Measurements from ENCODE around the gene BAIAP2. TPM values are rescaled to one million over a fixed set of nuclear protein-coding genes. Genes with fewer than 3 reads are reported as not detected.

Gene BAIAP2
- total and polyA plus RNA-seq, 2 experiments from 2014 or later: 27.1 to 49.7 TPM

GRCh38 chr17:81031566-81032550 lies 3.1 kb upstream of the BAIAP2 start:
- H4K20me1 ChIP-seq (ENCODE audit: insufficient read depth, poor library complexity, severe bottlenecking): peaks cover 13% of the 10 kb centered on the region
- H3K79me2 ChIP-seq: peaks cover 13% of the 10 kb centered on the region
- peaks cover 21% of the 10 kb centered on the region for H3K4me1 ChIP-seq (ENCODE audit: insufficient read depth)
- no peak for DNase-seq (ENCODE audit: low spot score)
- TF ChIP-seq CTCF (IDR thresholded peaks at IDR 0.05; ENCODE audit: poor library complexity): no peak
- TF ChIP-seq EZH2 (IDR thresholded peaks at IDR 0.05; ENCODE audit: borderline replicate concordance): no peak
- no peak for TF ChIP-seq EZH2phosphoT487 (IDR thresholded peaks at IDR 0.05; ENCODE audit: low read depth, severe bottlenecking, unreplicated experiment)
- H3K36me3 ChIP-seq (replicated peaks; ENCODE audit: insufficient read depth, low read depth): no peaks in the 10 kb centered on the region
- H3K9me3 ChIP-seq (ENCODE audit: low read depth): no peaks in the 10 kb centered on the region
- WGBS (ENCODE audit: low lambda C conversion rate, missing lambda C conversion rate): 96% methylated on average over 39 of the region's 41 CpGs
- no peaks in the 10 kb centered on the region for H3K9me2 ChIP-seq (replicated peaks; ENCODE audit: insufficient read depth)
- H3K4me3 ChIP-seq: no peak overlapping the region
- H3K4me2 ChIP-seq: no peak overlapping the region
- H2AFZ ChIP-seq: no peak overlapping the region
- no peaks in the 10 kb centered on the region for H3K27me3 ChIP-seq
- H3K27ac ChIP-seq: no peak overlapping the region

- no peaks in the 10 kb centered on the region for H3K36me3 ChIP-seq (replicated peaks; ENCODE audit: insufficient read depth, low read depth)
- no peaks in the 10 kb centered on the region for H3K9me3 ChIP-seq (ENCODE audit: low read depth)
- H3K79me2 ChIP-seq: peaks cover 23% of the 10 kb centered on the region
- no peak for DNase-seq (ENCODE audit: low spot score)
- peaks cover 13% of the 10 kb centered on the region for H4K20me1 ChIP-seq (ENCODE audit: insufficient read depth, poor library complexity, severe bottlenecking)
- H3K4me3 ChIP-seq: no peak overlapping the region
- no peak overlapping the region for H2AFZ ChIP-seq
- H3K27ac ChIP-seq: no peak overlapping the region
- no peaks in the 10 kb centered on the region for H3K9me2 ChIP-seq (replicated peaks; ENCODE audit: insufficient read depth)
- peaks cover 26% of the 10 kb centered on the region for H3K4me1 ChIP-seq (ENCODE audit: insufficient read depth)
- H3K27me3 ChIP-seq: no peaks in the 10 kb centered on the region
- 94% methylated on average over 34 of the region's 34 CpGs for WGBS (ENCODE audit: low lambda C conversion rate, missing lambda C conversion rate)
- no peak for TF ChIP-seq EZH2 (IDR thresholded peaks at IDR 0.05; ENCODE audit: borderline replicate concordance)
- TF ChIP-seq EZH2phosphoT487 (IDR thresholded peaks at IDR 0.05; ENCODE audit: low read depth, severe bottlenecking, unreplicated experiment): no peak
- no peak for TF ChIP-seq CTCF (IDR thresholded peaks at IDR 0.05; ENCODE audit: poor library complexity)
- H3K4me2 ChIP-seq: peak overlapping the region; percentile 96
Measured at GRCh38 chr17:81032641-81033480, 2.1 kb upstream of the BAIAP2 start.

- Histone ChIP-seq H4K20me1 (ENCODE audit: insufficient read depth, poor library complexity, severe bottlenecking) (peaks cover 20% of the 10 kb centered on the region), H3K4me1 (ENCODE audit: insufficient read depth) (peaks cover 27% of the 10 kb centered on the region), H3K4me3 (peak overlapping the region; percentile 85), H3K9me3 (ENCODE audit: low read depth) (no peaks in the 10 kb centered on the region), H3K36me3 (replicated peaks; ENCODE audit: insufficient read depth, low read depth) (no peaks in the 10 kb centered on the region), H3K79me2 (peaks cover 31% of the 10 kb centered on the region), H3K9me2 (replicated peaks; ENCODE audit: insufficient read depth) (no peaks in the 10 kb centered on the region), H3K4me2 (peak overlapping the region; percentile 96), H3K27me3 (no peaks in the 10 kb centered on the region), H3K27ac (peak overlapping the region; percentile 24), H2AFZ (peak overlapping the region; percentile 67)
- TF ChIP-seq EZH2phosphoT487 (IDR thresholded peaks at IDR 0.05; ENCODE audit: low read depth, severe bottlenecking, unreplicated experiment) (no peak), EZH2 (IDR thresholded peaks at IDR 0.05; ENCODE audit: borderline replicate concordance) (no peak), CTCF (IDR thresholded peaks at IDR 0.05; ENCODE audit: poor library complexity) (no peak)
- DNase-seq (ENCODE audit: low spot score): no peak
- 31% methylated on average over 22 of the region's 22 CpGs for WGBS (ENCODE audit: low lambda C conversion rate, missing lambda C conversion rate)
Measured at GRCh38 chr17:81033535-81034167, 1.3 kb upstream of the BAIAP2 start.

Measured in hepatocyte (in vitro differentiated cells).